ENCODE measurements around the gene UBIAD1.

The UBIAD1 gene

DNA sequence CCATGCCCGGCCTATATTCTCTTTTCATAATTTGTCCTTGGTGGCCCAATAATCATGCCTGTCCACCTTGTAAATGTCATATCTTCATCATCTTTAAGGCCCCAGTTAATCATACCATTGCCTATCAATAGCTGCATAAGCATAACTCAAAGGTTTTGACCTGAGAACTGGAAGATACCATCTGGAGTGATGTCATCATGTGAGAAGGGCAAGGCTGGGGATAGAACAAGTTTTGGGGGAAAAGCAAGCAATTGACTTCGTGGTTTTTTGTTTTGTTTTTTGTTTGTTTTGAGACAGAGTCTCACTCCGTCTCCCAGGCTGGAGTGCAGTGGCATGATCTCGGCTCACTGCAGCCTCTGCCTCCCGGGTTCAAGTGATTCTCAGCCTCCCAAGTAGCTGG is 6.2 kb downstream of the UBIAD1 start:
- TF ChIP-seq, protein P1, sequence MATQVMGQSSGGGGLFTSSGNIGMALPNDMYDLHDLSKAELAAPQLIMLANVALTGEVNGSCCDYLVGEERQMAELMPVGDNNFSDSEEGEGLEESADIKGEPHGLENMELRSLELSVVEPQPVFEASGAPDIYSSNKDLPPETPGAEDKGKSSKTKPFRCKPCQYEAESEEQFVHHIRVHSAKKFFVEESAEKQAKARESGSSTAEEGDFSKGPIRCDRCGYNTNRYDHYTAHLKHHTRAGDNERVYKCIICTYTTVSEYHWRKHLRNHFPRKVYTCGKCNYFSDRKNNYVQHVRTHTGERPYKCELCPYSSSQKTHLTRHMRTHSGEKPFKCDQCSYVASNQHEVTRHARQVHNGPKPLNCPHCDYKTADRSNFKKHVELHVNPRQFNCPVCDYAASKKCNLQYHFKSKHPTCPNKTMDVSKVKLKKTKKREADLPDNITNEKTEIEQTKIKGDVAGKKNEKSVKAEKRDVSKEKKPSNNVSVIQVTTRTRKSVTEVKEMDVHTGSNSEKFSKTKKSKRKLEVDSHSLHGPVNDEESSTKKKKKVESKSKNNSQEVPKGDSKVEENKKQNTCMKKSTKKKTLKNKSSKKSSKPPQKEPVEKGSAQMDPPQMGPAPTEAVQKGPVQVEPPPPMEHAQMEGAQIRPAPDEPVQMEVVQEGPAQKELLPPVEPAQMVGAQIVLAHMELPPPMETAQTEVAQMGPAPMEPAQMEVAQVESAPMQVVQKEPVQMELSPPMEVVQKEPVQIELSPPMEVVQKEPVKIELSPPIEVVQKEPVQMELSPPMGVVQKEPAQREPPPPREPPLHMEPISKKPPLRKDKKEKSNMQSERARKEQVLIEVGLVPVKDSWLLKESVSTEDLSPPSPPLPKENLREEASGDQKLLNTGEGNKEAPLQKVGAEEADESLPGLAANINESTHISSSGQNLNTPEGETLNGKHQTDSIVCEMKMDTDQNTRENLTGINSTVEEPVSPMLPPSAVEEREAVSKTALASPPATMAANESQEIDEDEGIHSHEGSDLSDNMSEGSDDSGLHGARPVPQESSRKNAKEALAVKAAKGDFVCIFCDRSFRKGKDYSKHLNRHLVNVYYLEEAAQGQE (IDR thresholded peaks at IDR 0.05; ENCODE audit: insufficient read depth in 1 of 2, low read depth in 2 of 2, low read length in 2 of 2) = no peak
- no peak for TF ChIP-seq TAF1 (IDR thresholded peaks at IDR 0.05; ENCODE audit: borderline replicate concordance, insufficient read depth, low read length)
- no peak for TF ChIP-seq SIN3A (IDR thresholded peaks at IDR 0.05; ENCODE audit: borderline replicate concordance, insufficient read depth, low read length)
- no peak for TF ChIP-seq FOXP2 (optimal IDR thresholded peaks at IDR 0.05; ENCODE audit: borderline replicate concordance, extremely low read depth, extremely low read length, insufficient read depth)
- TF ChIP-seq POLR2AphosphoS5 (IDR thresholded peaks at IDR 0.05; ENCODE audit: low read depth, low read length) = no peak

DNA sequence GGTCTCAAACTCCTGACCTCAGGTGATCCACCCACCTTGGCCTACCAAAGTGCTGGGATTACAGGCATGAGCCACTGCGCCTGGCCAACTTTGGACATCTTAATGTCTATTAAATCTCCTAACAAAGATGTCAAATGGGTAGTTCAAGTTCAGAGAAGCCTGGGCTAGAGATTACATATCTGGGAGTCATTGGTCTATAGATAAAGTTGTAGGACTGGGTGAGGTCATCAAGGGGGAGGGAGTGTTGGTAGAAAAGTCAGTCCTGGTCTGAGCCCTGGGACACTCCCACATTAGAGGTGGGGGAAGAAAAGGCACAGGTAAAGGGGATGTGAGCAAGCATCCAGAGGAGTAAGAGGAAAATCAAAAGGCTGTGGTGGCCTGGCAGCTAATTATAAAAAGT is 6.6 kb downstream of the UBIAD1 start:
- TF ChIP-seq FOXP2 (optimal IDR thresholded peaks at IDR 0.05; ENCODE audit: borderline replicate concordance, extremely low read depth, extremely low read length, insufficient read depth) (no peak), SIN3A (IDR thresholded peaks at IDR 0.05; ENCODE audit: borderline replicate concordance, insufficient read depth, low read length) (no peak), TAF1 (IDR thresholded peaks at IDR 0.05; ENCODE audit: borderline replicate concordance, insufficient read depth, low read length) (no peak), POLR2AphosphoS5 (IDR thresholded peaks at IDR 0.05; ENCODE audit: low read depth, low read length) (no peak)
- TF ChIP-seq, protein P1 (IDR thresholded peaks at IDR 0.05; ENCODE audit: insufficient read depth in 1 of 2, low read depth in 2 of 2, low read length in 2 of 2) = no peak

- TF ChIP-seq, protein P1 (IDR thresholded peaks at IDR 0.05; ENCODE audit: insufficient read depth in 1 of 2, low read depth in 2 of 2, low read length in 2 of 2) = 0 out of 4 replicates have a peak, but pooled peaks of 1 of the 2 experiments have one; percentile 25
- TF ChIP-seq POLR2AphosphoS5 (IDR thresholded peaks at IDR 0.05; ENCODE audit: low read depth, low read length) = no peak
Observed at GRCh38 chr1:11280719-11281376, 7.8 kb downstream of the UBIAD1 start.

GRCh38 chr1:11281518-11282331 is 8.7 kb downstream of the UBIAD1 start:
- TF ChIP-seq FOXP2 (optimal IDR thresholded peaks at IDR 0.05; ENCODE audit: borderline replicate concordance, extremely low read depth, extremely low read length, insufficient read depth) = no peak
- TF ChIP-seq TAF1 (IDR thresholded peaks at IDR 0.05; ENCODE audit: borderline replicate concordance, insufficient read depth, low read length) = no peak

GRCh38 chr1:11283151-11283550 is 10.2 kb downstream of the UBIAD1 start:
- TF ChIP-seq, protein P1 (IDR thresholded peaks at IDR 0.05; ENCODE audit: insufficient read depth in 1 of 2, low read depth in 2 of 2, low read length in 2 of 2) = no peak
- no peak for TF ChIP-seq FOXP2 (optimal IDR thresholded peaks at IDR 0.05; ENCODE audit: borderline replicate concordance, extremely low read depth, extremely low read length, insufficient read depth)
- TF ChIP-seq SIN3A (IDR thresholded peaks at IDR 0.05; ENCODE audit: borderline replicate concordance, insufficient read depth, low read length) = no peak
- TF ChIP-seq POLR2AphosphoS5 (IDR thresholded peaks at IDR 0.05; ENCODE audit: low read depth, low read length) = no peak
- TF ChIP-seq TAF1 (IDR thresholded peaks at IDR 0.05; ENCODE audit: borderline replicate concordance, insufficient read depth, low read length) = no peak
